Left colon (tissue), 2 donors: ENCODE results near the gene CITED4. TPM values are rescaled to one million over a fixed set of nuclear protein-coding genes. Genes with fewer than 3 reads are reported as not detected.

Source experiments
- ATAC-seq: fragments of 200-7000 bp; cut with Tn5 transposase; one replicate; pipeline ENCODE4 v1.9.1; 2020; ENCODE audit warnings: mild to moderate bottlenecking, moderate library complexity
- DNase-seq, 2 donors: peaks; one replicate each; pipeline ENCODE4 v3.0.0-alpha.2; 2020
- intact Hi-C, 2 donors: fragments of 100-400 bp; cut with DNase I in 1 of 2; cut with micrococcal nuclease in 1 of 2; formaldehyde crosslinking; loops; one replicate each; pipeline versions ENCODE4 v1.11.2 to v1.14.0; 2022; cut with DNase I, micrococcal nuclease
- total RNA-seq, 2 donors: library from RNA; stranded (reverse); fragmentation: NEBNext Ultra II Directional; extraction: Animal tissue kit (Norgen Biotek cat#: 25700); gene quantifications; one replicate each; pipeline ENCODE4 v1.2.1, GENCODE V29; 2021
- donor health status: DM: no; HTN: no; CAD: no.
- donor health status: DM: yes; HTN: yes; CAD: no.

Gene CITED4
- total RNA-seq, 2 donors from 2014 or later: 4.1 to 5.8 TPM

DNA sequence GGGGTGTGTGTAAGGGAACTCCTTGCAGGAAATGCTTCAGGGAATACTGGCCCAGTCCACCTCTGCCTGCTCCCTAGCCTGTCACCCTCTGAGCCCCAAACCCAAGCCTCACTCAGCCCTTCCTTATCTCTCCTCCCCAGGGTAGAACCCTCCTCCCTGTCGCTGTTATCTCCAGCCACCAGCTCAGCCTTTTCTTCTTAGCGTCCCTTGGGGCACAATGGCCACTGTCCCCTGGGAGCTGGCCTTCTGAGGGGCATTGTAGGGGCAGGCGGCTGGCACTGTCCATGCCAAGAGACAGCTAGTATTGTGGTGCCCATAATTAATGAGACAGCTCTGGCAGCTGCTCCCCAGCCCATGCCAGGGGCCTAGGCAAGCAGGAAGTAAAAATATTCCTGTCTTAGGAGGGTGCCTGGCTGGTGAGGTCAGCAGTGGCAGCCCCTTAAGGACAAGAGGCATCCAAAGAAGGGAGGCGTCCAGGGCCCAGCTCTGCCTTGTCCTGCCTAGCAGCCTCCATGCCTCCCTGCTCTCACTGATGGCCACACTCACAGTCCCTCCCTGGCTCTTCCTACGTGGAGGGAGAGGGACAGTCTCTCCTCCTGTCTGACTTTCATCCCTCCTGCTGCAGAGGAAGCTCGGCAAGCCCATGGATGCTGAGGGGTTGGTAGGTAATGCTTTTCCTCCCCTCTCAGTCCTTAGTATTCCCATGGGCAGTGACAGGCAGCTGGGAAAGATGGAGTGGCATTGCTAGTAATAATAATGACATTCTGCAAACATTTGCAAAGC, 41.1 kb downstream of the CITED4 start:
- intact Hi-C loops: no loop called here
- ATAC-seq: no peak
- DNase-seq: no peak

DNA sequence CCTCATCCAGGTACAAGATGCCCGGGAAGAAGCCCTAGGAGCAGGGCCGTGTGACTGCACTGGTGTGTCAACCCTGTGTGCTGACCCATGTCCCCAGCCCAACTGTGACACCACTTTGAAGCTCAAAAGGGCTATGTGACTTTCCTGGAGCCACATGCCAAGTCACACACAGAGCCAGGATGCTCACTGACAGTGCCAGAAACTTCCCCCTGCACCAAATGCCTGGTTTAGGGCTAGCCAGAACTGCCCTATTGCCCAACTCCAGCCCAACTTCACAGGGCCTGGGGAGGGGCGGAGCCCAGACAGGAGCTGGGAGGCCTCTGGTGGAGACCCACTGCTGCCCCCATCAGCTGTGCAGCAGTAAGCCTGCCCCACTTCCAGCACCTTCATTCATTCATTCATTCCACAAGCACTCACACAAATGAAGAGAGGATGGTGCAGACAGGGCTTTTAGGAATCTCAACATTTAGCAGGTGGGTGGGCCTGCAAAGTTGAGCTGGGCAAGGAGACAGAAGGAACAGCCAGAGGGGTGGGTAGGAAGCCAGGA, 41.8 kb downstream of the CITED4 start:
- DNase-seq: no peak
- ATAC-seq: no peak
- intact Hi-C loops: no loop called here

DNA sequence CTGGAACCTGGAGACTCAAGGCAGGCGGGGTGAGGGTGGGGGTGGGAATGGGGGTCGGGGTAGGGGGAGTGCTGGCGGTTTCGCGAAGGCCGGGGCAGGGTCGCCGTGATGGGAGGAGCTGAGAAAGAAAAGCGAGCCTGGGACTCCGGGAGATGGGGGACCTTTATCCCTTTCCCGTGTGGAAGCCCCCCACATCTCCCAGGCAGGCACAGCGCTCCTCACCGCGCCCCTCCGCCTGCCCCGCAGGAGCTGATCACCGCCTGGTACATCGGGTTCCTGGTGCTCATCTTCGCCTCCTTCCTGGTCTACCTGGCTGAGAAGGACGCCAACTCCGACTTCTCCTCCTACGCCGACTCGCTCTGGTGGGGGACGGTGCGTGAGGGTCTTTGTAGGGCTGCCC, 43.1 kb downstream of the CITED4 start:
- intact Hi-C loops: no loop called here
- ATAC-seq (no peak), DNase-seq (no peak)

DNA sequence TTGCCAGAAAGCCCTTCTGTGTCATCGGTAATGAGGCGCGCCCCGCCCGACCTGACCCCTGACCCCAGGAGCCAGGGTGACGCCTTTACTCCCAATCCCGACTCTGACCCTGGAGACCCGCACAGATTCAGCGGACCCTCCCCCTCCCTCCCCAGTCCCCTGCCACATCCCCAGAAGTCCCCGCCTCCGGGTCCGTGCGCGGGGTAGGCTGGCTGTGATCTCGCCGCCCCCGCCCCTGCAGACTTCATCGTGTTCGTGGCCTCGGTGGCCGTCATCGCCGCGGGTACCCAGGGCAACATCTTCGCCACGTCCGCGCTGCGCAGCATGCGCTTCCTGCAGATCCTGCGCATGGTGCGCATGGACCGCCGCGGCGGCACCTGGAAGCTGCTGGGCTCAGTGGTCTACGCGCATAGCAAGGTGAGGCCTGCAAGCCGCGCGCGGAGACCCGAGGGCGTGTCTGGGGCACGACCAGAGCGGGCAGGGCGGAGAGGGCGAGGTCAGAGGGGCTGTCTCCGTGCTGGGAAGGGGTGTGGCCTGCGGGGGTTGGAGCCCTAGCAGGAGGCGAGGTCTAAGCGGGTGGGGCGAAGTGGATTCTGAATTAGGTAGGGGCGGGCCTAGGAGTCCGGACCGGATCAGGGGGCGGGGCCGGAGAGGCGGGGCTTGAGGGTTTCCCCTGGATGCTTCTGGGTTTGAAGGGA, 43.8 kb downstream of the CITED4 start:
- intact Hi-C loops: no loop called here
- peak; percentile 83 to 84 for DNase-seq
- peak; percentile 97 for ATAC-seq

DNA sequence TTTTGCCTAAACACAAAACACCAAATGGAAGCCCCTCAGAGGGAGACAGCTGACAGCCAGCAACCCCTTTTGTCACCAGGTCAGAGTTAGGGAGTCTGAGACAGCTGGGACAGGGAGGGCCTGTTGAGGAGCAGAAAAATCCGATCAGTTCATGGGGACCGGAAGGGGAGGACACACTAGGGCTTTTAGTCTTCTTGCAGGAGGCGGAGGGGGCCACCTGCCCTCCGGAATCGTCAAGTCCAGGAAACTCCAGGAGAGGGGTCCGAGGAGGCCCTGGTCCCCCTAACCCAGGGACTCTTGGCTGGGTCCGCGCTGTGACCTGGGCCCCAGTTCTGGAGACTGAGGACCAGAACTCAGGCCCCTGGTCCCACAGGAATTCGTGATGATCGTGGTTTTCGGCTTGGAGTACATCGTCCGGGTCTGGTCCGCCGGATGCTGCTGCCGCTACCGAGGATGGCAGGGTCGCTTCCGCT, 44.3 kb downstream of the CITED4 start:
- ATAC-seq: no peak
- intact Hi-C loops: no loop called here

DNA sequence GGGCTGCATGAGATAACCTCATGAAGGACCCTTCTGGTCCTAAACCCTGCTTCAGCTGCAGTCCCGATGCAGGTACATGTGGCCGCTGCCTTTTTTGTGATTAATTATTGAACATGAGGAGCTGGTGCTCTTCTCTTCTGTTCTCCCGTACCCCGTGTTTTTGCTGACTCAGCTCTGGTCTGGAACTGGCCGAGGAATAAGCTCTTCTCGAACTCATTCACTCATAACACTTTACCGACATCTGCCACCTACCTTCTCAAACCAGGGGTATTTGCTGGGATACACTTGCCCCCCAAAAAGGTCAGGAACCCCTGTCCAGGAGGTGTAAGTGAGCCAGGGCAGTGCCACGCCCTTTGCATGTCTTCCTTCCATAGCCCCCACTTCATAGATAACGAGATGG, 46.7 kb downstream of the CITED4 start:
- intact Hi-C loops: no loop called here
- no peak for ATAC-seq

More for the DNA sequence above, 44.3 kb downstream of the CITED4 start:
- no peak for DNase-seq

More for the DNA sequence above, 46.7 kb downstream of the CITED4 start:
- DNase-seq: no peak

Other genes with a start within 250 kb of the CITED4 start
- 10 to 100 TPM in 1 of 2 donors, 1 to 10 TPM in 1; 6.4 to 15.6 TPM for gene RIMS3, start 196.7 kb downstream of the CITED4 start, total RNA-seq
- 10 to 100 TPM; 62.5 TPM for gene NFYC, start 170.7 kb downstream of the CITED4 start, total RNA-seq
- gene KCNQ4, start 78.6 kb downstream of the CITED4 start, total RNA-seq: 1 to 10 TPM; 2.1 to 2.4 TPM
- 10 to 100 TPM; 11.1 to 14.0 TPM for gene CTPS1, start 117.3 kb upstream of the CITED4 start, total RNA-seq
- gene SLFNL1, start 159.4 kb upstream of the CITED4 start, total RNA-seq: under 1 TPM; 0.25 to 0.61 TPM